ENCODE data around the gene SERP2.

SERP2 gene

GRCh38 chr13:44415815-44416214 lies 42.2 kb downstream of the SERP2 start:
- DNase-seq: no peak

- no peak for DNase-seq
Observed at GRCh38 chr13:44416301-44416700, 42.7 kb downstream of the SERP2 start.

GRCh38 chr13:44416744-44417143 lies 43.1 kb downstream of the SERP2 start:
- DNase-seq: no peak

GRCh38 chr13:44417446-44417845 lies 43.8 kb downstream of the SERP2 start:
- DNase-seq: no peak

- peak; percentile 15 for DNase-seq
Observed at GRCh38 chr13:44417876-44418275, 44.3 kb downstream of the SERP2 start.

- DNase-seq: no peak
Observed at GRCh38 chr13:44420376-44421220, 47.0 kb downstream of the SERP2 start.

- no peak for DNase-seq
Observed at GRCh38 chr13:44421853-44422525, 48.4 kb downstream of the SERP2 start.

- DNase-seq: no peak
Observed at GRCh38 chr13:44422755-44423643, 49.4 kb downstream of the SERP2 start.

- no peak for DNase-seq
Observed at GRCh38 chr13:44423824-44424223, 50.2 kb downstream of the SERP2 start.

- DNase-seq: no peak
Observed at GRCh38 chr13:44425041-44425814, 51.6 kb downstream of the SERP2 start.

GRCh38 chr13:44425815-44426078 lies 52.1 kb downstream of the SERP2 start:
- no peak for DNase-seq

GRCh38 chr13:44426461-44426860 lies 52.8 kb downstream of the SERP2 start:
- DNase-seq: no peak

GRCh38 chr13:44429311-44429710 lies 55.7 kb downstream of the SERP2 start:
- no peak for DNase-seq

- DNase-seq: peak; percentile 6
Observed at GRCh38 chr13:44431150-44431549, 57.5 kb downstream of the SERP2 start.

- no peak for DNase-seq
Observed at GRCh38 chr13:44432650-44433049, 59.0 kb downstream of the SERP2 start.

GRCh38 chr13:44433863-44434765 lies 60.5 kb downstream of the SERP2 start:
- no peak for DNase-seq

GRCh38 chr13:44434766-44435141 lies 61.1 kb downstream of the SERP2 start:
- DNase-seq: no peak

- DNase-seq: peak; percentile 95
Observed at GRCh38 chr13:44435142-44435918, 61.7 kb downstream of the SERP2 start.

GRCh38 chr13:44435919-44436510 lies 62.4 kb downstream of the SERP2 start:
- peak; percentile 54 for DNase-seq

- peak; percentile 87 for DNase-seq
Observed at GRCh38 chr13:44436589-44437337, 63.1 kb downstream of the SERP2 start.

All from kidney glomerular epithelial cell (primary cell).